PFSK-1 (cell line): Measurements from ENCODE around the gene COQ8B.

Experiments
- POLR2AphosphoS5 ChIP-seq: IDR thresholded peaks from 2 replicates; pipeline ENCODE4 v1.6.1; 2012; ENCODE audit warnings: low read depth, mild to moderate bottlenecking, control low read depth, low read length, moderate library complexity
- TAF1 ChIP-seq: IDR thresholded peaks from 2 replicates; pipeline ENCODE4 v1.6.1; 2012; ENCODE audit warnings: low read length, control low read depth, borderline replicate concordance; ENCODE audit not compliant: insufficient read depth

DNA sequence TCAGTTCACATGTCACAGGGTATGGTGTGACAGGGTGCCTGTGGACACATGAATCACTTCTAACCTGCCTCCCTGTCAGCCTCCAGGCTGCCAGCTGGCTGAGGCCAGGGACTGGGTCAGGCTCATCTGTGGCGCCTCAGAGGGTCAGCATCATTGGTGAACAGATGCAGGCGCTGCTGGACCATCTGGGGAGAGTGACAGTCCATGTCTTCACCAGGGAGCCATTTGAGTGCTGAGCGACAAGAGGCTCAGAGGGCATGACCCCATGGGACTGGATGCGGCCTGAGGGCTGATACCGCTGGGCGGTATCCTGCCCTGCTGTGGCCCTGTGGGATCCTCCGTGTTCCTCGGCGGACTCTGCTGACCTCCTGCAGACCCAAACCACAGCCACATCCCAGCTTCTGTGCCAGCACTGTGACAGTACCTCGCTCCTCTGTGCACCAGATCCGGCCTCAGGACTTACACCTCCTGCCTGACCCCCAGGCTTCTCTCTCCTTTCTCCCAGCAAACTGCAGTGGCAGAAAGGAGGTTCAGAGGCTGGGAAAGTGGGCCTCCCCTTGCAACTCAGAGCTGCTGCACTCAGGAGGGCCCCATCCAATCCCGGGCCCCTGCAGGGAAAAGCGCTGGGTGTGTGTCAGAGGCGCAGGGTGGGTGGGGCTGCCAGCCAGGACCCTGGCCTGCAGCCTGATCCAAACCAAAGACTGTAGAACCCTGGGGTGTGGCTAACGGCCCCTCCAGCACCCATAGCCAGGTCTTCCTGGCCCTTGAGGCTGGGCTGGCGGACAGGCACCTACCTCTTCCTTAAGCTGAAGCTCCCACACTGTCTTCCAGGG is 23.4 kb upstream of the COQ8B start:
- no peak for TF ChIP-seq POLR2AphosphoS5
- no peak for TF ChIP-seq TAF1
